HepG2 (cell line): ENCODE results near the gene CLIP2. TPM values are rescaled to one million over a fixed set of nuclear protein-coding genes. Genes with fewer than 3 reads are reported as not detected.

Experiments
- ATAC-seq: fragments of 200-7000 bp; cut with Tn5 transposase; 3 replicates; pipeline ENCODE4 v1.9.1; 2020; ENCODE audit warnings: mild to moderate bottlenecking, moderate library complexity
- BruUV-seq: library from RNA; stranded (reverse); fragments of 400-500 nt; replicated peaks from 2 replicates; lab custom pipeline; 2021; lab: Mats Ljungman, UMichigan
- CTCF ChIA-PET: fragments of 300-600 bp; formaldehyde crosslinking; extraction: SDS; loops from one replicate; lab custom pipeline; 2021; ENCODE audit warnings: low total read pairs, inconsistent platforms, low intra/inter-chr PET ratio; lab: Yijun Ruan, JAX
- POLR2A ChIA-PET: fragments of 350-600 bp; sonication (Branson Sonifier 250); formaldehyde crosslinking; loops from one replicate; lab custom pipeline; 2020; ENCODE audit warnings: antibody characterized with exemption, inconsistent platforms; lab: Yijun Ruan, JAX
- DNase-seq: peaks from one replicate; pipeline ENCODE4 v3.0.0-alpha.2; 2015; ENCODE audit warnings: low spot score
- FAIRE-seq: peaks from 3 replicates; lab custom pipeline; 2011; peaks lifted over from hg19 to GRCh38; lab: Jason Lieb, UNC
- H2AFZ ChIP-seq: one replicate; pipeline ENCODE4 v1.6.1; 2011; ENCODE audit warnings: low read length, inconsistent platforms
- H3K27ac ChIP-seq: fragments of 300-600 bp; 3 replicates; pipeline ENCODE4 v1.8.0; 2011; ENCODE audit warnings: mixed run types, mild to moderate bottlenecking, mixed read lengths, low read length, inconsistent platforms; ENCODE audit not compliant: insufficient read depth; ENCODE audit errors: extremely low read length
- H3K27me3 ChIP-seq, 2 experiments: fragments of 200-600 bp in 1 of 2; 2 replicates in 1 of 2; 3 replicates in 1 of 2; pipeline versions ENCODE4 v1.6.0 to v1.8.0; 2011; ENCODE audit warnings: low read length in 2 of 2, mild to moderate bottlenecking in 2 of 2, moderate library complexity in 2 of 2, inconsistent platforms in 1 of 2; ENCODE audit not compliant: insufficient read depth in 2 of 2, control insufficient read depth in 1 of 2
- H3K36me3 ChIP-seq, 2 experiments: fragments of 200-600 bp in 1 of 2; replicated peaks in 1 of 2; 2 replicates in 1 of 2; 3 replicates in 1 of 2; pipeline versions ENCODE4 v1.5.1 to v1.8.0; 2011; ENCODE audit warnings: low read length in 2 of 2, inconsistent platforms in 1 of 2; ENCODE audit not compliant: insufficient read depth in 2 of 2, control insufficient read depth in 1 of 2
- H3K4me1 ChIP-seq: 2 replicates; pipeline ENCODE4 v1.5.1; 2012; ENCODE audit warnings: low read length, inconsistent platforms; ENCODE audit not compliant: insufficient read depth
- H3K4me2 ChIP-seq: 2 replicates; pipeline ENCODE4 v1.6.0; 2011; ENCODE audit warnings: low read depth, low read length, inconsistent platforms
- H3K4me3 ChIP-seq, 3 experiments: fragments of 200-600 bp in 1 of 3; sonication (generic), shearing (Covaris generic) in 1 of 3; replicated peaks in 1 of 3; 2 replicates each; pipeline ENCODE4 v1.5.1; 2011 to 2016; ENCODE audit warnings: low read length in 3 of 3, inconsistent platforms in 2 of 3, low read depth in 2 of 3, mild to moderate bottlenecking in 2 of 3, control low read depth in 1 of 3, mixed read lengths in 1 of 3; ENCODE audit not compliant: insufficient read depth in 1 of 3
- H3K79me2 ChIP-seq: one replicate; pipeline ENCODE4 v1.6.1; 2011; ENCODE audit warnings: low read length, inconsistent platforms; ENCODE audit not compliant: insufficient read depth
- H3K9ac ChIP-seq: 2 replicates; pipeline ENCODE4 v1.6.0; 2011; ENCODE audit warnings: mild to moderate bottlenecking, low read depth, low read length, inconsistent platforms; ENCODE audit not compliant: insufficient read depth
- H3K9me3 ChIP-seq: 2 replicates; pipeline ENCODE4 v1.5.1; 2012; ENCODE audit warnings: mild to moderate bottlenecking, low read length
- H4K20me1 ChIP-seq: 2 replicates; pipeline ENCODE4 v1.6.0; 2011; ENCODE audit warnings: inconsistent platforms, mild to moderate bottlenecking, low read length, moderate library complexity; ENCODE audit not compliant: insufficient read depth
- CREM ChIP-seq, 2 experiments: sonication (generic) in 1 of 2; formaldehyde crosslinking in 1 of 2; IDR thresholded peaks; 2 replicates each; pipeline versions ENCODE4 v1.4.0 to v1.6.1; 2016 to 2020; ENCODE audit warnings: antibody characterized with exemption in 1 of 2, mild to moderate bottlenecking in 1 of 2, missing genetic modification reagents in 1 of 2
- FLYWCH1 ChIP-seq: sonication (generic); formaldehyde crosslinking; IDR thresholded peaks from 2 replicates; pipeline ENCODE4 v1.8.1; 2023; ENCODE audit warnings: mild to moderate bottlenecking, missing genetic modification reagents
- PHF8 ChIP-seq: sonication (generic); formaldehyde crosslinking; IDR thresholded peaks from 2 replicates; pipeline ENCODE4 v1.5.0; 2020; ENCODE audit warnings: missing genetic modification reagents
- SAP130 ChIP-seq: IDR thresholded peaks from 2 replicates; pipeline ENCODE4 v1.6.1; 2016; ENCODE audit warnings: low read depth
- ZNF138 ChIP-seq: sonication (generic); formaldehyde crosslinking; IDR thresholded peaks from 2 replicates; pipeline ENCODE4 v1.5.0; 2020; ENCODE audit warnings: mild to moderate bottlenecking, low read depth, missing genetic modification reagents
- ZNF441 ChIP-seq: sonication (generic); formaldehyde crosslinking; IDR thresholded peaks from 2 replicates; pipeline ENCODE4 v1.7.0; 2021; ENCODE audit warnings: missing genetic modification reagents, borderline replicate concordance
- ZNF496 ChIP-seq: sonication (generic); formaldehyde crosslinking; IDR thresholded peaks from 2 replicates; pipeline ENCODE4 v1.8.1; 2023; ENCODE audit warnings: mild to moderate bottlenecking, moderate library complexity, missing genetic modification reagents; ENCODE audit not compliant: insufficient replicate concordance
- ZNF607 ChIP-seq: sonication (generic); formaldehyde crosslinking; IDR thresholded peaks from 2 replicates; pipeline ENCODE4 v1.5.1; 2020; ENCODE audit warnings: missing genetic modification reagents, mild to moderate bottlenecking, borderline replicate concordance
- WGBS: methylation state at CpG from one replicate; pipeline ENCODE4 v1.1.6; 2017; ENCODE audit warnings: low lambda C conversion rate; 5-methylcytosine and 5-hydroxymethylcytosine counted together
- in situ Hi-C: cut with HindIII; loops from 2 replicates; pipeline ENCODE4 v1.10.0; 2017; ENCODE audit warnings: low pct_unique_long_range_greater_than_20kb; ENCODE audit not compliant: extremely low pct_ligation_motif_present
- intact Hi-C: fragments of 100-400 bp; cut with micrococcal nuclease; formaldehyde crosslinking; loops from one replicate; pipeline ENCODE4 v1.10.0; 2022; ENCODE audit not compliant: unreplicated experiment
- polyA plus RNA-seq, 8 experiments: library from polyadenylated mRNA; depleted of rRNA in 3 of 8; stranded (reverse) in 7 of 8; unstranded in 1 of 8; fragments of >200 nt; fragmentation: Illumina TruSeq in 4 of 8; extraction: Trizol in 4 of 8; gene quantifications; 2 replicates each; pipeline versions ENCODE4 v1.2.1 to v1.2.3, GENCODE V29; 2011 to 2016; ENCODE audit warnings: low read depth in 4 of 8, missing spikeins in 1 of 8, mixed read lengths in 1 of 8; ENCODE audit not compliant: insufficient read depth in 1 of 8
- total RNA-seq, 5 experiments: library from RNA; depleted of rRNA; stranded (reverse); fragments of >200 nt; fragmentation: Illumina TruSeq; extraction: Trizol; gene quantifications; 2 replicates each; pipeline ENCODE4 v1.2.3, GENCODE V29; 2016; ENCODE audit warnings: low read depth in 1 of 5
- TF ChIP-seq, protein P1 (sequence below): sonication (generic); formaldehyde crosslinking; IDR thresholded peaks from 2 replicates; pipeline ENCODE4 v1.8.0; 2022; ENCODE audit warnings: mild to moderate bottlenecking, missing genetic modification reagents, moderate library complexity
- TF ChIP-seq, protein P2 (sequence below): sonication (generic); formaldehyde crosslinking; IDR thresholded peaks from 2 replicates; pipeline ENCODE4 v1.9.0; 2021; ENCODE audit warnings: mild to moderate bottlenecking, missing genetic modification reagents

CLIP2 gene
- total and polyA plus RNA-seq, 2 of the 13 experiments (the other 11 are each of a cell fraction or from before 2014, with no cell fraction given): 6.5 to 17.4 TPM

DNA sequence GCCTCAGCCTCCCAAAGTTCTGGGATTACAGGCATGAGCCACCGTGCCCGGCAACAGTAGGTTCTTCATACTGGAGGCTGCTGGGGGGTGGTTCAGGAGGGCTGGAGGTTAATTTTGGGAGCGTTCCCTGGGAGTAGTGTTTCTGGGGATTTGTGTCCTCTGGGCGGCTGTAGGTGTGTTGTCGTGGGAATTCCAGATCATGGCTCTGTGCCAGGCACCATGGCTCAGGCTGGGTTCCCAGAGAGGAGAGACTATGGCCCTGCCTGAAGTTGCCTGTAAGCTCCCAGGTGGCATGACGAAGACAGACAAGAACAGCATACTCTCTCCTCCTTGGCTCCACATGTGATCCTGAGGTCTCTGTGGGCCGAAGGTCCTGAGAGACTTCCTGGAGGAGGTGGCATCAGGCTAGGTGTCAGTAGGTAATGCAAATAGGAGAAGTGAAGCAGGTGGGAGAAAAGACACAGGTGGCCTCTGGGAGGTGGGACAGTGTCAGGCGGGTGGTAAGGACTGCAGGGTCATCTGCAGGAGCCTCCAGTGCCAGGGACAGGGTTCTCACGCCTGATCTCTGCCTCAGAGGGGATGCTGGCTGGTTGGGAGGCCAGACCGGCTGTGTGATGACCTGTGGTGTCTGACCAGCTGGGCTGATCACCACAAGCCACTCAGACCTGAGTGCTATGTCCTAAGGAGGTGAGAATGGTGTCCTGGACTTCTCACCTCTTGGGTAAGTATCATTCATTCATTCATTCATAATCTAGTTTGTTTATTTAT is 18.7 kb downstream of the CLIP2 start:
- Histone ChIP-seq H3K4me3 (no peak overlapping the region), H3K9ac (no peak overlapping the region), H3K9me3 (no peaks in the 10 kb centered on the region), H3K27me3 (no peaks in the 10 kb centered on the region), H3K36me3 (peaks cover 1 to 7% of the 10 kb centered on the region in 2 experiments; a peak in 1 of 5 replicates), H4K20me1 (peaks cover 16% of the 10 kb centered on the region; the same call in 1 of the 2 replicates), H3K4me2 (no peak overlapping the region), H2AFZ (no peak overlapping the region), H3K79me2 (peaks cover 12% of the 10 kb centered on the region), H3K4me1 (peaks cover 11% of the 10 kb centered on the region; the same call in 1 of the 2 replicates), H3K27ac (no peak overlapping the region)
- FAIRE-seq: no peak
- no peak for TF ChIP-seq FLYWCH1 (CRISPR knock-in tag)
- no peak for TF ChIP-seq SAP130 (CRISPR knock-in tag)
- no peak for TF ChIP-seq PHF8 (CRISPR knock-in tag)
- no peak for TF ChIP-seq ZNF138
- no peak for TF ChIP-seq CREM (IDR thresholded peaks at IDR 0.05)
- no peak for TF ChIP-seq CREM (CRISPR knock-in tag; IDR thresholded peaks at IDR 0.05)
- no TSS peak for BruUV-seq
- CTCF ChIA-PET: no interaction called here
- 90% methylated on average over 9 of the region's 10 CpGs for WGBS
- POLR2A ChIA-PET: no interaction called here
- intact Hi-C loops: no loop called here
- in situ Hi-C loops: no loop called here
- no peak for DNase-seq
- no peak for ATAC-seq

DNA sequence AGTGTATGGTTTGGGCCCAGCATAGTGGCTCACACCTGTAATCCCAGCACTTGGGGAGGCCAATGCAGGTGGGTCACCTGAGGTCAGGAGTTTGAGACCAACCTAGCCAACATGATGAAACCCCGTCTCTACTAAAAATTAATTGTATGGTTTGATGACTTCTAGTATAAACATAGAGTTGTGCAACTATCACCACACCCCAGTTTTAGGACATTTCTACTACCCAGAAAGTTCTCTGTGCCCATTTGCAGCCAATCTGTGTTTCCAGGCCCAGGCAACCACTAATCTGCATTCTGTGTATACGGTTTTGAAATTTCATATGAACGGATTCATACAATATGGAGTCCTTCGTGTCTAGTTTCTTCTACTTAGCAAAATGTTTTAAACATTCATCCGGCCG is 20.0 kb downstream of the CLIP2 start:
- H3K9me3 ChIP-seq: no peaks in the 10 kb centered on the region
- DNase-seq: no peak
- H3K4me3 ChIP-seq: no peak overlapping the region
- ChIA-PET POLR2A (no interaction called here), CTCF (no interaction called here)
- peaks cover 16% of the 10 kb centered on the region; the same call in 1 of the 2 replicates for H4K20me1 ChIP-seq
- intact Hi-C loops: no loop called here
- ATAC-seq: no peak
- 97% methylated on average over 6 of the region's 6 CpGs for WGBS
- H3K4me1 ChIP-seq: peaks cover 11% of the 10 kb centered on the region; the same call in 1 of the 2 replicates
- no peak overlapping the region for H2AFZ ChIP-seq
- H3K27ac ChIP-seq: no peak overlapping the region
- H3K79me2 ChIP-seq: peaks cover 8% of the 10 kb centered on the region
- no TSS peak for BruUV-seq
- no peak overlapping the region for H3K4me2 ChIP-seq
- no peaks in the 10 kb centered on the region for H3K27me3 ChIP-seq
- no peak overlapping the region for H3K9ac ChIP-seq
- H3K36me3 ChIP-seq: peaks cover 1 to 7% of the 10 kb centered on the region in 2 experiments; a peak in 1 of 5 replicates
- in situ Hi-C loops: no loop called here
- no peak for FAIRE-seq
- TF ChIP-seq, protein P1, sequence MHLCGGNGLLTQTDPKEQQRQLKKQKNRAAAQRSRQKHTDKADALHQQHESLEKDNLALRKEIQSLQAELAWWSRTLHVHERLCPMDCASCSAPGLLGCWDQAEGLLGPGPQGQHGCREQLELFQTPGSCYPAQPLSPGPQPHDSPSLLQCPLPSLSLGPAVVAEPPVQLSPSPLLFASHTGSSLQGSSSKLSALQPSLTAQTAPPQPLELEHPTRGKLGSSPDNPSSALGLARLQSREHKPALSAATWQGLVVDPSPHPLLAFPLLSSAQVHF (CRISPR knock-in tag): no peak
- no peak for TF ChIP-seq ZNF441
- TF ChIP-seq ZNF607 (CRISPR knock-in tag): no peak
- TF ChIP-seq, protein P2, sequence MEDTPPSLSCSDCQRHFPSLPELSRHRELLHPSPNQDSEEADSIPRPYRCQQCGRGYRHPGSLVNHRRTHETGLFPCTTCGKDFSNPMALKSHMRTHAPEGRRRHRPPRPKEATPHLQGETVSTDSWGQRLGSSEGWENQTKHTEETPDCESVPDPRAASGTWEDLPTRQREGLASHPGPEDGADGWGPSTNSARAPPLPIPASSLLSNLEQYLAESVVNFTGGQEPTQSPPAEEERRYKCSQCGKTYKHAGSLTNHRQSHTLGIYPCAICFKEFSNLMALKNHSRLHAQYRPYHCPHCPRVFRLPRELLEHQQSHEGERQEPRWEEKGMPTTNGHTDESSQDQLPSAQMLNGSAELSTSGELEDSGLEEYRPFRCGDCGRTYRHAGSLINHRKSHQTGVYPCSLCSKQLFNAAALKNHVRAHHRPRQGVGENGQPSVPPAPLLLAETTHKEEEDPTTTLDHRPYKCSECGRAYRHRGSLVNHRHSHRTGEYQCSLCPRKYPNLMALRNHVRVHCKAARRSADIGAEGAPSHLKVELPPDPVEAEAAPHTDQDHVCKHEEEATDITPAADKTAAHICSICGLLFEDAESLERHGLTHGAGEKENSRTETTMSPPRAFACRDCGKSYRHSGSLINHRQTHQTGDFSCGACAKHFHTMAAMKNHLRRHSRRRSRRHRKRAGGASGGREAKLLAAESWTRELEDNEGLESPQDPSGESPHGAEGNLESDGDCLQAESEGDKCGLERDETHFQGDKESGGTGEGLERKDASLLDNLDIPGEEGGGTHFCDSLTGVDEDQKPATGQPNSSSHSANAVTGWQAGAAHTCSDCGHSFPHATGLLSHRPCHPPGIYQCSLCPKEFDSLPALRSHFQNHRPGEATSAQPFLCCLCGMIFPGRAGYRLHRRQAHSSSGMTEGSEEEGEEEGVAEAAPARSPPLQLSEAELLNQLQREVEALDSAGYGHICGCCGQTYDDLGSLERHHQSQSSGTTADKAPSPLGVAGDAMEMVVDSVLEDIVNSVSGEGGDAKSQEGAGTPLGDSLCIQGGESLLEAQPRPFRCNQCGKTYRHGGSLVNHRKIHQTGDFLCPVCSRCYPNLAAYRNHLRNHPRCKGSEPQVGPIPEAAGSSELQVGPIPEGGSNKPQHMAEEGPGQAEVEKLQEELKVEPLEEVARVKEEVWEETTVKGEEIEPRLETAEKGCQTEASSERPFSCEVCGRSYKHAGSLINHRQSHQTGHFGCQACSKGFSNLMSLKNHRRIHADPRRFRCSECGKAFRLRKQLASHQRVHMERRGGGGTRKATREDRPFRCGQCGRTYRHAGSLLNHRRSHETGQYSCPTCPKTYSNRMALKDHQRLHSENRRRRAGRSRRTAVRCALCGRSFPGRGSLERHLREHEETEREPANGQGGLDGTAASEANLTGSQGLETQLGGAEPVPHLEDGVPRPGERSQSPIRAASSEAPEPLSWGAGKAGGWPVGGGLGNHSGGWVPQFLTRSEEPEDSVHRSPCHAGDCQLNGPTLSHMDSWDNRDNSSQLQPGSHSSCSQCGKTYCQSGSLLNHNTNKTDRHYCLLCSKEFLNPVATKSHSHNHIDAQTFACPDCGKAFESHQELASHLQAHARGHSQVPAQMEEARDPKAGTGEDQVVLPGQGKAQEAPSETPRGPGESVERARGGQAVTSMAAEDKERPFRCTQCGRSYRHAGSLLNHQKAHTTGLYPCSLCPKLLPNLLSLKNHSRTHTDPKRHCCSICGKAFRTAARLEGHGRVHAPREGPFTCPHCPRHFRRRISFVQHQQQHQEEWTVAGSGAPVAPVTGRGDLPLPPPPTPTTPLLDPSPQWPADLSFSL (CRISPR knock-in tag): no peak
- TF ChIP-seq ZNF496 (CRISPR knock-in tag): no peak
